ENCODE results near the gene GRAMD2A.

The GRAMD2A gene

GRCh38 chr15:72127724-72128322 lies 69.8 kb downstream of the GRAMD2A start:
- no peak overlapping the region for H3K27ac ChIP-seq

GRCh38 chr15:72124218-72124617 lies 73.4 kb downstream of the GRAMD2A start:
- peaks cover under 1% of the 10 kb centered on the region in 2 experiments for H3K4me1 ChIP-seq (ENCODE audit: control insufficient read depth in 1 of 2, insufficient read depth in 1 of 2, low read depth in 1 of 2, low read length in 1 of 2)
- TF ChIP-seq CTCF (IDR thresholded peaks at IDR 0.05) = no peak
- H3K27me3 ChIP-seq = no peaks in the 10 kb centered on the region
- H3K4me3 ChIP-seq (ENCODE audit: low read depth in 1 of 2, low read length in 1 of 2) = no peak overlapping the region
- no peak overlapping the region for H3K27ac ChIP-seq
- H3K9me3 ChIP-seq = no peaks in the 10 kb centered on the region
- H3K36me3 ChIP-seq = no peaks in the 10 kb centered on the region

More at GRCh38 chr15:72127724-72128322, 69.8 kb downstream of the GRAMD2A start:
- TF ChIP-seq CTCF (IDR thresholded peaks at IDR 0.05) = no peak
- Histone ChIP-seq H3K4me3 (ENCODE audit: low read depth in 1 of 2, low read length in 1 of 2) (no peak overlapping the region), H3K27me3 (no peaks in the 10 kb centered on the region), H3K9me3 (no peaks in the 10 kb centered on the region), H3K36me3 (no peaks in the 10 kb centered on the region), H3K4me1 (ENCODE audit: control insufficient read depth in 1 of 2, insufficient read depth in 1 of 2, low read depth in 1 of 2, low read length in 1 of 2) (no peaks in the 10 kb centered on the region)

- Histone ChIP-seq H3K9me3 (no peaks in the 10 kb centered on the region), H3K36me3 (no peaks in the 10 kb centered on the region), H3K4me3 (ENCODE audit: low read depth in 1 of 2, low read length in 1 of 2) (peak within 1 kb of the TSS; percentile 85 to 92), H3K27me3 (peaks cover 13% of the 10 kb centered on the region), H3K4me1 (ENCODE audit: control insufficient read depth in 1 of 2, insufficient read depth in 1 of 2, low read depth in 1 of 2, low read length in 1 of 2) (peaks cover 16 to 21% of the 10 kb centered on the region in 2 experiments), H3K27ac (peak within 1 kb of the TSS; percentile 94)
- peak; percentile 53 for TF ChIP-seq CTCF (IDR thresholded peaks at IDR 0.05)
Measured at GRCh38 chr15:72118017-72118978, 79.3 kb downstream of the GRAMD2A start, which contains the start of the genes MYO9A and SENP8. Gene MYO9A (minus strand): TSS chr15:72118150. CDS start chr15:72046563, 71,587 bp downstream. Gene SENP8 (plus strand): TSS chr15:72118403. CDS start chr15:72139624, 21,221 bp downstream.

GRCh38 chr15:72117486-72118016 lies 80.0 kb downstream of the GRAMD2A start:
- peaks cover 16 to 21% of the 10 kb centered on the region in 2 experiments for H3K4me1 ChIP-seq (ENCODE audit: control insufficient read depth in 1 of 2, insufficient read depth in 1 of 2, low read depth in 1 of 2, low read length in 1 of 2)
- H3K4me3 ChIP-seq (ENCODE audit: low read depth in 1 of 2, low read length in 1 of 2) = peak overlapping the region; percentile 85 to 92
- no peaks in the 10 kb centered on the region for H3K36me3 ChIP-seq
- H3K27ac ChIP-seq = peak overlapping the region; percentile 94
- no peak for TF ChIP-seq CTCF (IDR thresholded peaks at IDR 0.05)
- H3K27me3 ChIP-seq = peaks cover 13% of the 10 kb centered on the region
- H3K9me3 ChIP-seq = no peaks in the 10 kb centered on the region

GRCh38 chr15:72116731-72117485 lies 80.7 kb downstream of the GRAMD2A start:
- no peaks in the 10 kb centered on the region for H3K9me3 ChIP-seq
- H3K4me1 ChIP-seq (ENCODE audit: control insufficient read depth in 1 of 2, insufficient read depth in 1 of 2, low read depth in 1 of 2, low read length in 1 of 2) = peaks cover 16 to 21% of the 10 kb centered on the region in 2 experiments
- H3K27me3 ChIP-seq = peaks cover 13% of the 10 kb centered on the region
- peak overlapping the region; percentile 85 to 92 for H3K4me3 ChIP-seq (ENCODE audit: low read depth in 1 of 2, low read length in 1 of 2)
- H3K27ac ChIP-seq = peak overlapping the region; percentile 94
- TF ChIP-seq CTCF (IDR thresholded peaks at IDR 0.05) = no peak
- no peaks in the 10 kb centered on the region for H3K36me3 ChIP-seq

All from neutrophil (primary cell).